ENCODE data around the gene TDRD12. TPM values are rescaled to one million over a fixed set of nuclear protein-coding genes. Genes with fewer than 3 reads are reported as not detected.
"Not testable (repeated sequence)": the region's sequence is repeated elsewhere in the genome, so short reads cannot be mapped to it uniquely, and the experiment has no call there.

TDRD12 gene
- total and polyA plus RNA-seq, 9 donors: 0.23 to 3.2 (median 1.9) TPM

GRCh38 chr19:32751066-32751465 lies 31.5 kb downstream of the TDRD12 start:
- DNase-seq: no peak
- no peaks in the 10 kb centered on the region for H3K27me3 ChIP-seq
- no peak overlapping the region for H3K4me3 ChIP-seq
- no peak overlapping the region for H3K27ac ChIP-seq
- intact Hi-C loops (cut with DNase I): no loop called here
- no peaks in the 10 kb centered on the region for H3K9me3 ChIP-seq
- no peaks in the 10 kb centered on the region for H3K4me1 ChIP-seq (ENCODE audit: insufficient read depth)
- TF ChIP-seq CTCF (IDR thresholded peaks at IDR 0.05) (no peak), EP300 (IDR thresholded peaks at IDR 0.05) (no peak), POLR2A (IDR thresholded peaks at IDR 0.05) (no peak)
- H3K36me3 ChIP-seq: no peaks in the 10 kb centered on the region
- WGBS, 3 donors: 74 to 85% (median 84%) methylated on average over 2 of the region's 2 CpGs

- no peaks in the 10 kb centered on the region for H3K36me3 ChIP-seq
- DNase-seq: no peak
- TF ChIP-seq EP300 (IDR thresholded peaks at IDR 0.05) (no peak), CTCF (IDR thresholded peaks at IDR 0.05) (no peak), POLR2A (IDR thresholded peaks at IDR 0.05) (no peak)
- no peak overlapping the region for H3K4me3 ChIP-seq
- no peaks in the 10 kb centered on the region for H3K27me3 ChIP-seq
- H3K27ac ChIP-seq: no peak overlapping the region
- intact Hi-C loops (cut with DNase I): no loop called here
- 77 to 88% (median 83%) methylated on average over 3 of the region's 3 CpGs for WGBS, 3 donors
- no peaks in the 10 kb centered on the region for H3K4me1 ChIP-seq (ENCODE audit: insufficient read depth)
- peaks cover 0 to 5% of the 10 kb centered on the region in 2 donors for H3K9me3 ChIP-seq
Measured at GRCh38 chr19:32757189-32757588, 37.6 kb downstream of the TDRD12 start.

- DNase-seq; H3K4me1 ChIP-seq (ENCODE audit: insufficient read depth); H3K27me3 ChIP-seq; H3K36me3 ChIP-seq; H3K4me3 ChIP-seq; H3K9me3 ChIP-seq; H3K27ac ChIP-seq; intact Hi-C loops (cut with DNase I): not testable (repeated sequence)
- WGBS, 3 donors: 81 to 92% (median 85%) methylated on average over 5 of the region's 5 CpGs
Measured at GRCh38 chr19:32765365-32765764, 45.8 kb downstream of the TDRD12 start.

GRCh38 chr19:32767951-32768679 lies 48.5 kb downstream of the TDRD12 start:
- Histone ChIP-seq H3K27me3 (no peaks in the 10 kb centered on the region), H3K36me3 (no peaks in the 10 kb centered on the region), H3K4me3 (no peak overlapping the region), H3K4me1 (ENCODE audit: insufficient read depth) (no peaks in the 10 kb centered on the region), H3K9me3 (no peaks in the 10 kb centered on the region), H3K27ac (no peak overlapping the region)
- DNase-seq: no peak
- intact Hi-C loops (cut with DNase I): no loop called here
- 84 to 90% (median 84%) methylated on average over 6 of the region's 6 CpGs for WGBS, 3 donors
- TF ChIP-seq EP300 (IDR thresholded peaks at IDR 0.05) (no peak), POLR2A (IDR thresholded peaks at IDR 0.05) (no peak), CTCF (IDR thresholded peaks at IDR 0.05) (no peak)

GRCh38 chr19:32771596-32771995 lies 52.0 kb downstream of the TDRD12 start:
- TF ChIP-seq EP300 (IDR thresholded peaks at IDR 0.05): no peak
- TF ChIP-seq CTCF (IDR thresholded peaks at IDR 0.05): no peak
- TF ChIP-seq POLR2A (IDR thresholded peaks at IDR 0.05): no peak
- no peak overlapping the region for H3K27ac ChIP-seq
- intact Hi-C loops (cut with DNase I): no loop called here
- no peaks in the 10 kb centered on the region for H3K4me1 ChIP-seq (ENCODE audit: insufficient read depth)
- H3K4me3 ChIP-seq: no peak overlapping the region
- no peaks in the 10 kb centered on the region for H3K27me3 ChIP-seq
- no peak for DNase-seq
- H3K9me3 ChIP-seq: no peaks in the 10 kb centered on the region
- no peaks in the 10 kb centered on the region for H3K36me3 ChIP-seq
- WGBS, 3 donors: 82 to 86% (median 83%) methylated on average over 5 of the region's 5 CpGs
